Left lung (tissue), 10 donors: ENCODE measurements around the gene AK2. TPM values are rescaled to one million over a fixed set of nuclear protein-coding genes. Genes with fewer than 3 reads are reported as not detected.
"Not testable (repeated sequence)": the region's sequence is repeated elsewhere in the genome, so short reads cannot be mapped to it uniquely, and the experiment has no call there.

Experiments
- ATAC-seq: fragments of 200-7000 bp; cut with Tn5 transposase; one replicate; pipeline ENCODE4 v1.9.1; 2020; ENCODE audit warnings: moderate library complexity
- DNase-seq, 4 donors: peaks; one replicate each; pipeline ENCODE4 v3.0.0-alpha.2; 2013 to 2020
- H3K27ac ChIP-seq, 2 donors: fragments of 200-600 bp; sonication (generic) in 1 of 2; one replicate each; pipeline versions ENCODE4 v1.5.0 to v1.8.0; 2020 to 2021
- H3K27me3 ChIP-seq, 2 donors: fragments of 200-600 bp; sonication (generic) in 1 of 2; one replicate each; pipeline versions ENCODE4 v1.5.0 to v1.8.0; 2020 to 2021
- H3K36me3 ChIP-seq, 2 donors: fragments of 200-600 bp; sonication (generic) in 1 of 2; one replicate each; pipeline versions ENCODE4 v1.5.0 to v1.8.0; 2020 to 2021
- H3K4me1 ChIP-seq, 2 donors: fragments of 200-600 bp; one replicate each; pipeline ENCODE4 v1.8.0; 2021
- H3K4me3 ChIP-seq, 2 donors: fragments of 200-600 bp; sonication (generic) in 1 of 2; one replicate each; pipeline versions ENCODE4 v1.5.0 to v1.8.0; 2020 to 2021; ENCODE audit warnings: mild to moderate bottlenecking in 1 of 2
- H3K9me3 ChIP-seq, 2 donors: fragments of 200-600 bp; sonication (generic) in 1 of 2; one replicate each; pipeline versions ENCODE4 v1.5.0 to v1.8.0; 2020 to 2021
- CTCF ChIP-seq, 2 donors: fragments of 200-600 bp; sonication (generic) in 1 of 2; IDR thresholded peaks; one replicate each; pipeline versions ENCODE4 v1.5.0 to v1.8.0; 2021; ENCODE audit warnings: antibody characterized with exemption in 2 of 2
- intact Hi-C, 2 donors: fragments of 100-400 bp; cut with DNase I; formaldehyde crosslinking; loops; one replicate each; pipeline versions ENCODE4 v1.11.2 to v1.14.2; 2022
- polyA plus RNA-seq, 6 donors: library from polyadenylated mRNA; unstranded; fragments of 120-200 nt; gene quantifications; one replicate each; pipeline ENCODE4 v1.2.1, GENCODE V29; 2013; ENCODE audit not compliant: insufficient read length in 6 of 6
- total RNA-seq, 2 donors: library from RNA; stranded (reverse); fragmentation: NEBNext Ultra II Directional; extraction: Animal tissue kit (Norgen Biotek cat#: 25700); gene quantifications; one replicate each; pipeline ENCODE4 v1.2.1, GENCODE V29; 2021
- donor health status: DM: no; HTN: yes; CAD: no.
- donor health status: DM: no; HTN: no; CAD: no.

AK2 gene
- total and polyA plus RNA-seq, 8 donors, result 119 to 188 (median 165) TPM

GRCh38 chr1:33001282-33001681, 35.4 kb downstream of the AK2 start:
- no peaks in the 10 kb centered on the region for H3K9me3 ChIP-seq
- intact Hi-C loops, result no loop called here
- TF ChIP-seq CTCF (IDR thresholded peaks at IDR 0.05), result no peak
- peak overlapping the region in 1 of 2 donors; percentile 46 for H3K27ac ChIP-seq
- no peaks in the 10 kb centered on the region for H3K36me3 ChIP-seq
- no peak overlapping the region for H3K4me3 ChIP-seq
- H3K4me1 ChIP-seq, result peaks cover 20 to 64% of the 10 kb centered on the region in 2 donors
- DNase-seq (no peak), ATAC-seq (no peak)
- H3K27me3 ChIP-seq, result no peaks in the 10 kb centered on the region

- H3K36me3 ChIP-seq, result no peaks in the 10 kb centered on the region
- H3K27me3 ChIP-seq, result no peaks in the 10 kb centered on the region
- no peak for TF ChIP-seq CTCF (IDR thresholded peaks at IDR 0.05)
- H3K9me3 ChIP-seq, result no peaks in the 10 kb centered on the region
- peaks cover 13 to 64% of the 10 kb centered on the region in 2 donors for H3K4me1 ChIP-seq
- intact Hi-C loops, result no loop called here
- DNase-seq (no peak), ATAC-seq (no peak)
- H3K27ac ChIP-seq, result peak overlapping the region in 1 of 2 donors; percentile 46
- H3K4me3 ChIP-seq, result no peak overlapping the region
These were observed 36.2 kb downstream of the AK2 start for GRCh38 chr1:33000427-33001026.

GRCh38 chr1:32998997-32999396, 37.7 kb downstream of the AK2 start:
- intact Hi-C loops, result no loop called here
- ATAC-seq (no peak), DNase-seq (no peak)

GRCh38 chr1:32998064-32998463, 38.6 kb downstream of the AK2 start:
- no peak for TF ChIP-seq CTCF (IDR thresholded peaks at IDR 0.05)
- no peak for DNase-seq
- no peak overlapping the region for H3K4me3 ChIP-seq
- H3K27ac ChIP-seq, result peak overlapping the region; percentile 51 to 91
- intact Hi-C loops, result no loop called here
- H3K4me1 ChIP-seq, result peaks cover 15 to 78% of the 10 kb centered on the region in 2 donors
- no peaks in the 10 kb centered on the region for H3K9me3 ChIP-seq
- H3K36me3 ChIP-seq, result no peaks in the 10 kb centered on the region
- peak; percentile 43 for ATAC-seq
- H3K27me3 ChIP-seq, result no peaks in the 10 kb centered on the region

More at GRCh38 chr1:32998997-32999396, 37.7 kb downstream of the AK2 start:
- Histone ChIP-seq H3K36me3 (no peaks in the 10 kb centered on the region), H3K27me3 (no peaks in the 10 kb centered on the region), H3K9me3 (no peaks in the 10 kb centered on the region), H3K4me1 (peaks cover 9 to 69% of the 10 kb centered on the region in 2 donors), H3K27ac (peak overlapping the region in 1 of 2 donors; percentile 91), H3K4me3 (no peak overlapping the region)
- no peak for TF ChIP-seq CTCF (IDR thresholded peaks at IDR 0.05)

- no peaks in the 10 kb centered on the region for H3K27me3 ChIP-seq
- no peaks in the 10 kb centered on the region for H3K36me3 ChIP-seq
- intact Hi-C loops, result no loop called here
- H3K4me1 ChIP-seq, result peaks cover 22 to 84% of the 10 kb centered on the region in 2 donors
- no peak overlapping the region for H3K4me3 ChIP-seq
- H3K27ac ChIP-seq, result peak overlapping the region; percentile 51 to 91
- ATAC-seq (peak; percentile 5), DNase-seq (no peak)
- no peaks in the 10 kb centered on the region for H3K9me3 ChIP-seq
- no peak for TF ChIP-seq CTCF (IDR thresholded peaks at IDR 0.05)
These were observed 39.2 kb downstream of the AK2 start for GRCh38 chr1:32997381-32997891.

- H3K9me3 ChIP-seq, DNase-seq, H3K4me3 ChIP-seq, intact Hi-C loops, H3K36me3 ChIP-seq, ATAC-seq, H3K27me3 ChIP-seq: not testable (repeated sequence)
- peaks cover 43 to 98% of the 10 kb centered on the region in 2 donors for H3K4me1 ChIP-seq
- H3K27ac ChIP-seq, result peak overlapping the region; percentile 84 to 96
These were observed 43.4 kb downstream of the AK2 start for GRCh38 chr1:32993324-32993636.
